GM19099 (cell line): Measurements from ENCODE around the gene SLIT3.

Experiments used
- POLR2A ChIP-seq: IDR thresholded peaks from 3 replicates; pipeline ENCODE4 v1.6.1; 2011; ENCODE audit warnings: low read depth; ENCODE audit not compliant: insufficient read length; ENCODE audit errors: extremely low read depth

Gene SLIT3

GRCh38 chr5:169288066-169288930, 12.6 kb downstream of the SLIT3 start:
- TF ChIP-seq POLR2A, result no peak

DNA sequence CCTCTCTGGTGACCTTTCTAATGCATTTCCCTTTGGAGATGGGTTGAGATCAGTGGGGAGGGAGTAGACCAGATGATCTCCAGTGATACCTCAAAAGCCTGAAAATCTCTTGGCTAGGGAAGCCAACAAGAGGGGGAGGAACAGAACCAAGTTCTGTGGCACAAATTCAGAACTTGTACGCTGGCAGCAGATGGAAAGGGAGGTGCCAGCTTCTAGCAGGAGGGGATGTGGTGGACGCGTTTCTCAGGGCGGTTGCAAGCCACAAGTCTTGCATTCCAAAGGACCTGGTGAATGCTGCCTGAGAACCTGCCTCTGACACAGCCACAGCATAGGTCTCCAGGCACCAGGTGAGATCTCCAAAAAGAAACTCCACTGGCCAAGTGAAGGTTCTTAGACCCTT, 13.4 kb downstream of the SLIT3 start:
- TF ChIP-seq POLR2A, result no peak

DNA sequence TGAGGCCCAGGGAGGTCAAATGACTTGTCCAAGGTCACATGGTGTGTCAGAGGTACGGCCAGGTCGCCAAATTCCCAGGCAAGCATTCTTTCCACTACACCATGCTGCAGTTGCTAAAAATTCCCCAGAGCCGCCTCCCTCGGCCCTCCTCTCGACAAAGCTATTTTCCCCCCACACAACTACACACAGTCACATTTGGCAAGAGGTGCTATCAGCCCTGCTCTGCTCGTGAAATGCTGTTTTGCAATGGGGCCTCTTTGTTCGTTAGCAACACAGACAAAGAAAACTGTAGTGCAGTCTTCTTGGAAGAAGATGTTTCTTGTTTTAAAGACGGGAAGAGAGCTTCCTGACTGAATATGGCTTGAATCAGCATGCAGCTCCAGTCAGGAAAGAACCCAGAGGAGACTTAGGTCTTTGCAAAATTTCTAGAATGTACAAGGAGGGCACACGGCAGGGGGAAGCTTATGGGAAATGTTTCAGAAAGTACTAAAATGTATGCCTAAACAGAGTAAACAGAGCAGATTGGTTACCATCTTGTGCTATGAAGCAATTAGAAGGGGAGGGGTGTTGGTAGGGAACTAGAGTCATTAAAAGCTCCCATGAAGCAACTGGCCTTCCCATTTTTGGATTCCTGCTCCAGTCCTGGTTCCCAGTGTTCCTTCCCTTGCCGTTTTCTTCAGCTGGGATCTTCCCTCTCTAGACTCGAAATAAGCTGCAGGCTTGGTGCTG, 14.2 kb downstream of the SLIT3 start:
- TF ChIP-seq POLR2A, result no peak

GRCh38 chr5:169283887-169284286, 17.1 kb downstream of the SLIT3 start:
- no peak for TF ChIP-seq POLR2A

DNA sequence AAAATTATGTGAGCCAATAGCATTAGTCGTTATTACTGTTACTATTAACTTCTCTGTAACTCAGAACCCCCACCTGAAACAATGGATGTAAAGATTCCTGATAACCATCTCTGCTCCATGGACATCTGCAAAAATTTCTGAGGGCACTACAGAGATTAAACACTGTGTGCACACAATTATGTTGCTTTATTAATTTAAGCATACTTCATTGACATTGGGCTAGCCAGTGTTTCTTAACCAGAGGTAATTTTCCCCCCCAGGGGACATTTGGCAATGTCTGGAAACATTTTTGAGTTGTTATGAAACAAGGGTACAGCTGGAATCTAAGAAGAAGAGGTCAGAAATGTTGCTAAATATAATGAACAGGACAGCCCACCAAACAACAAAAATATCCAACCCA, 19.3 kb downstream of the SLIT3 start:
- TF ChIP-seq POLR2A, result no peak

DNA sequence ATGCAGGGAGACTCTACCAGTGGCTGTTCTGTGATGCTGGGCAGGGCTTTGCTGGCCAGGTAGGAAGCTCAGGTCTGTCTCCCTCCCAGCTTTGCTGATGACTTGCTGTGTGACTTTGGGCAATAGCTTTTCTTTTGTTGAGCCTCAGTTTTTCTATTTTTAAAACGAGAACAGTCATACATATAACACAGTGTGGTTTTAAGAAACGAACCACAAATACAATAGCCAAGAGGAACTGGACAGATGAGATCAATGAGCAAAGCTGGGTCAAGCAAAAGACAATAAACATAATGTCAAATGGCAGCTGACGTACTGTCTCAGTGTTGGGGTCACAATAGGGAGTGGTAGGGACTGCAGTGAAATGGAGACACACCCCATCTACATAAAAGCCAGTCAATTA, 20.2 kb downstream of the SLIT3 start:
- no peak for TF ChIP-seq POLR2A

DNA sequence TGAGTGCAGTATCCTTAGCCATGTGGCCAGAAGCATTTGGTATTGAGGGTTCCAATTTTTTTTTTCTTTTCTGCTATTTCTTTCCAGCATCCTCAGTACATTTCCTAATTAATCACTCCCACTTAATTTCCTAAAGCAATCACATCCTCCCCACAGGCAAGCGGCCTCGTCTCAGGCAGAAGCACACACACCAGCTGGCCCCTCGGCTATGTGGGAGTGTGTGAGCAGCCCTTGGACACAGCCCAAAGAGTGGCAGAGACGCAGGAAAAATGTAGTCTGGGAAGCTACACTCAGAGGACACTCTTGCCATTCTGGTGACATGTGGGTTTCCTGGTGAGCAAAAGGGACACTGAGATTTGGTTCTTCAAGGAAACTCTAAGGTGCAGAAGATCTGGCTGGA, 20.7 kb downstream of the SLIT3 start:
- no peak for TF ChIP-seq POLR2A

- no peak for TF ChIP-seq POLR2A
These were observed 21.8 kb downstream of the SLIT3 start for GRCh38 chr5:169279125-169279524.

DNA sequence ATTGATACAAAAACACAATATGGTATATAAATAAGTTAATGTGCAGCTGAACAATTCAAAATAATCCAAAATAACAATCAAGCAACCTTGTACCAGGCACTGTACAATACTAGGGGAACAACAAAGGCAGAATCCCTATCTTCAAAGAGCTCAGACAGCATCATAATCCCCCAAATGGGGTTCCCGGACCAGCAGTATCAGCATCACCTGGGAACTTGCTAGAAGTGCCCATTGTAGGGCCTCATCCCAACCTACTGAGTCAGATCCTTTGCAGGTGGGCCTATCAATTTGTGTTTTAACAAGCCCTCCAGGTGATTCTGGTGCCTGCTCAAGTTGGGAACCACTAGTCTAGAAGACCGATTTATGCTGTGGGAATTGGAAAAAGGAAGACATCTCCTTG, 27.1 kb downstream of the SLIT3 start:
- TF ChIP-seq POLR2A, result no peak

DNA sequence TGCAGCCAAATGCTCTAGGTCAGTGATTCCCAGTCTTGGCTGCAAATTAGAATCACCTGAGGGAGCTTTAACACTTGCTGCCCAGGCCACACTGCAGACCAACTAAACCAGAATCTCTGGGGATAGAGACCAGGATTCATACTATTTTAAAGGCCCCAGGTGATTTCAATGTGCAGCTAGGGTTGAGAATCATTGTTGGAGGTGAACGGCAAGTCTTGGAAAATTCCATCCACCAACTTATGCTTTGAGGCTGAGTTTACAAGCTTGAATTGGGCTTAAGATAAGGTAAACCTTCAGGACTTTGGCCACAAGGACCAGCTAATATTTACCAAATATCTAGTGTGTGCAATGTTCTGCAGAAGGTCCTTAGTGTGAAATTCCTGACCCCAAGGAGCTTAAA, 27.5 kb downstream of the SLIT3 start:
- TF ChIP-seq POLR2A, result no peak

DNA sequence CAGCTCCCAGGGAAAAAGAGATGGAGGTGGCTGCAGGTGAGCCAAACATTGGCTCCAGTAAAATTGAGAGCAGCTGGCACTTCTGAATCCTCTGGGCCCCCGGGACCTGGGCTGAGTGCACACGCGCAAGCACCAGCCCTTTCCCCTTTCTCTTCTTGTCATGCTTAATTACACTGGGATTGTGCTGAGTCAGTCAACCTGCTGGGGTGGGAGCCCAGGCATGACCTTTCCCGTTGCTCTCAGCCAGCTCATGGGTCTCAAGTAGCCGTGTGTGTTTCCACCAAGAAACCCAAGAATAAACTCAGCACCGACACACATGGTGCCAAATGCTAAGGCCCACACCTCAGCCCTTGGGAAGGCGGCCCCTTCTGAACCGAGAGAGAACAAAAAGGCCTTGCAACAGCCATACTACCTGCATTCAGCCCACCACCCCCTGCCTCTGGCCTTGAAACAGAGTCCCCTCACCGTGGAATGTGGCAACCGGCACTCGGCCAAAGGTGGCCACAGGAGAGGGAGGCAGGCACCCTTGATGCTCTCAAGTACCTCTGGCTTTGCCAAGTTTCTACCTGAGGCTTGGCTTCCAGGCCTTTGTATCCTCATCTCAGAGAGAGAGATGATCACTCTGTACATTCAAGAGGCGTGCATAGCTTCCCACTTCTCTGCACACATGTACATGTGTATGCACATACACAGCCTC, 28.1 kb downstream of the SLIT3 start:
- TF ChIP-seq POLR2A, result no peak

- TF ChIP-seq POLR2A, result no peak
These were observed 28.8 kb downstream of the SLIT3 start for GRCh38 chr5:169272111-169272510.

DNA sequence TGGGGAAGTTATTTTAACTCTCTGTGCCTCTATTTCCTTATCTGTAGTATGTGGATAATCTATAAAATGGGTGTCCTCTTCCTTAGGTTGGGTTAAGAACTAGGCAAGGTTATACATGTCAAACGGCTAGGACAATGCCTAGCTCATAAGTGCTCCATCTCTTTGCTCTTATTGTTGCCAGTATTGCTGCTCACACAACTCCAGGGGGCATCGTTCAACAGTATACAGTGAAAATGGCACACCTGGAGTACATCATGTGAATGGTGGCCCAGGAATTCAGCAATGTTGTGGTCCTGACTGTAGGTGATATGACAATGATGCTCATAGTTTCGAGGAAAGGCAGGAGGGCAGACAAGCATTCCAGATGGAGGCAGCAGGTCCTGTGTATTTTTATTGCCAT, 30.1 kb downstream of the SLIT3 start:
- TF ChIP-seq POLR2A, result no peak

DNA sequence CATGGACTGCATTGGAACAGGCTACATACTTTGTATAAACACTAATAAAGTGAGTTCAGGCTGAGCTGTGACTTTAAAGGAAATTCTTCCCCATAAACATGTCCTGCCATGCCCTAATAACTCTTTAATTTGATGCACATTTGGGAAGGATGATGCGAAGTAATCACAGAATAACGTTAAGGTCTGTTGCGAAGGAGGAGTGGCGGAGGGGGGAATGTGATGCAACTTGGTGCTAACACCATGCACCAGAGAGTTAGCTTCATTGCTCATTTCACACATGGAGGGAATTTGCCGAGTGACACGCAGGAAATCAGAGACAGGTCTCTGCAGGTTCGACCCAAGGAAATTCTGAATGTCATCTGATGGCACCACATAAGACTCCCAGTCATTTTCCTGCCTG, 32.9 kb downstream of the SLIT3 start:
- TF ChIP-seq POLR2A, result no peak

GRCh38 chr5:169265888-169266287, 35.1 kb downstream of the SLIT3 start:
- no peak for TF ChIP-seq POLR2A

DNA sequence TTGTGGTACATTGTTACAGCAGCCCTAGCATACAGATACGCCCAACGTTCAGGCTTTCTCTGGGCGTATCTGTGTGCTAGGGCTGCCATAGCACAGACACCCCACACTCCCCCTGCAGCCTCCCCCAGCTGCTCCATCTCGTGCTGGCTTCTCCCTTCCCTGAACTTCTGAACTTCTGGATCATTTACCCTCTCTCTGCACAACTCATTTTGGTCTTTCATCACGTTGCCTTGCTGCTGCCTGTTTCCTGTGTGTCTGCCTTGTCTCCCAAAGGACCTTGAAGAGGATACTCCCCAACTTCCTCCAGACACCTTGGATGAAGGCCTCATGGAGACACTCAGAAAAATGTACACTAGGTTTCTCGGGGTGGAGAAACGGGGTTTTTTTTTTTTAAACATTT, 37.3 kb downstream of the SLIT3 start:
- no peak for TF ChIP-seq POLR2A

DNA sequence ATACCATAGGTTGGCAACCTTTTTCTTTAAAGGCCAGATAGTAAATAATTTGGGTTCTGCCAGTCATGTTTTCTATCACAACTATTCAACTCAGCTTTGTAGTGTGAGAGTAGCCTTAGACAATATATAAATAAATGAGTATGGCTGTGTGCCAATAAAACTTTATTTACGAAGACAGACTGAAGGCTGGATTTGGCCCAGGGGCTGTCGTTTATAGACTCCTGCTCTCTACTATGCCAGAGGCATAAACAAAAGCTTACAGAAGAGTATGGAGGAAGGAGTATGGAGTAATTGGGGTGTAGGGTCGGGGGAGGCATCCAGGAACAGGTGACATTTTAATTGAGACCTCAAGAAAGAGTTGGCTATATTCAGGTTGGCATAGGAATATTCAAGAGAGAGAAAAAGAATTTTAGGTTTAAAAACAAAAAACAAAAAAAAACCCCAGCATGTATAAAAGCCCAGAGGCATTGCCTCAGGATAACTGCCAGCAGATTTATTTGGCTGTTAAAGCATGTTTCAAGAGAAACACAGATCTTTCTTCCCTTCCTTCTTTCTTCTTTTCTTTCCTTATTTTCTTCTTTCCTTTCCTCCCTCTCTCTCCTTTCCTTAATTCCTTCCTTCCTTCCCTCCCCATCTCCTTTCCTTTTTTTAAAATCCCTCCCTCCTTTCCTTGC, 39.9 kb downstream of the SLIT3 start:
- no peak for TF ChIP-seq POLR2A
